HG02759 (cell line): Measurements from ENCODE around the gene COL20A1.
"Not testable (repeated sequence)": the region's sequence is repeated elsewhere in the genome, so short reads cannot be mapped to it uniquely, and the experiment has no call there.

Source experiments
- ATAC-seq: cut with Tn5 transposase; IDR thresholded peaks from one replicate; pipeline ENCODE4 v1.9.1; 2021; ENCODE audit warnings: mild to moderate bottlenecking, moderate library complexity; ENCODE audit not compliant: unreplicated experiment

The COL20A1 gene

GRCh38 chr20:63330940-63331339 lies 38.0 kb downstream of the COL20A1 start:
- no peak for ATAC-seq

- ATAC-seq: no peak
Observed at GRCh38 chr20:63331741-63332400, 38.9 kb downstream of the COL20A1 start.

DNA sequence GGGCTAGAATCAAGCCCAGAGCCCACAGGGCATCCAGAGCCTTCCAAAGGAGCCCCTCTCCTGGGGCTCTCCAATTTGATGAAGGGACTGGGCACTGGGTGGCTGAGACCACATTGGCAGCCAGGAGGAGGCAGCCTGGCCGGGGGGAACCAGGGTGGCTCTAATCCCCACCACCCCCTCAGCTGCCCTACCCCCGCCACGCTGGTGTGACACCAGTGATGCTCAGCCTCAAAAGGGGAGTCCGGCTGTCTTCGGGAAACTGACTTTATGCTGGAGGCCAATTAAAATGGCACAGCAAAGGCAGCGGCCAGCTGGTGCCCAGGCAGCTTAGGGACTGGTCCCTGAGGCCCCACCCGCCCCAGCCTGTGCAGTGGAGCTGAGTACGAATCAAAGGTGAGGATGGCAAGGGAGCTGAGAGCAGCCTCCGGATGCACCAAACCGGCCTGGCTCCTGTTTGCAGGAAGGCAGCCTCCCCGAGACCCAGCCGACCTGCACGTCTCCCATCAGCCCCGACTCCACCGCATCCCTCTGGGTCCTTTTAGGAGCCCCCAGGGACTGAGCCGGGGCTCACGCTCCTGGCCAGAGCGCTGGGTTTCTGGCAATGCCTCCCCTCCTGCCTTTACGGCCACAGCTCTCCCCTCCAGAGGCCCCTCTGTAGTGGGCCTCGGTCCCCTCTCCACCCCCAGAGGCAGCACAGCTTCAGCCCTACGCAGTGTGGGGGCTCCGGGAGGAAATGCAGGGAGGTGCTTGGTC lies 39.7 kb downstream of the COL20A1 start:
- no peak for ATAC-seq

DNA sequence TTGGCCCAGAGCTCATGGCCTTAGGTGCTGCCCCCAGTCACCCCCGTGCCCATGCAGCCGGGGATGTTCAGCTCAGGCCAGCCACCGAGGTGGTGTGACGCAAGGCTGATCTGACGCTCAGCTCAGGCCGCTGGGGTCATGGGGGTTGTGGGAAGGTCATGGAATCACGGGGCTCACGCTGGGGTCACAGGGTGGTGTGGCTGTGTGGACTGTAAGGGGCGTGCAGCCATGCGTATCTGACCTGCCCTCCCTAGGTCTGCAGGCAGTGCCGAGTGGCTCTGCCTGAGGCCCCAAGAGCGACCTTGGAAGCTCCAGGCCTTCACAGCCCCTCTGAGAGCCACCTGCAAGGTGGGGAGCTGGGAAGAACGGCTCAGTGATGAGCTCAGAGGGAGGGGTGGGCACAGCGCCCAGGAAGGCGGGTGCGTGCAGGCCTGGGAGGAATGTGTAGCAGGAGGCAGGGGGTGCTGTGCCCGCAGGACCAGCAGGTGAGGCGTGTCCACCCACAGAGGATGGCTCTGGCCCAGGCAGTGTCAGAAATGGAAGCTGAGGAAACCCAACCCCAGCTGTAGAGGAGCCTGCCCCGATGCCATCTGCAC lies 40.4 kb downstream of the COL20A1 start:
- no peak for ATAC-seq

- no peak for ATAC-seq
Observed at GRCh38 chr20:63334356-63334755, 41.4 kb downstream of the COL20A1 start.

GRCh38 chr20:63335060-63335459 lies 42.1 kb downstream of the COL20A1 start:
- ATAC-seq: not testable (repeated sequence)

DNA sequence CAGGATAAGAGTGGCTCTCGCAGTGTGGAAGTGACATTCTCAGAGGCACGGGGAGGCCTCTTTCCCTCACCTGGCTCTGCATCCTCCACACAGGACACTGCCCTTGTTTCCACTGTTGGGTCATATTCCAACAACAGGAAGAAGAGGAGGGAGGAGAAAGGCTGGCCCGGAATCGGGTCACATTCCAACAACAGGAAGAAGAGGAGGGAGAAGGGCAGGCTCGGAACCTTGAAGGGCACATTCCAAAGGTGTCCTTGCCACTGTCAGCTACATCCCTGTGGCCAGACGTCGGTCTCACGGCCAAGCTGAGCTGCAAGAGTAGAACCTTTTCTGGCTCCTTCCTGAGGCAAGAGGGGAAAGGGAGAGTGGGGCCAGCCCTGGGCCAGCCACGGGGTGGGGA lies 42.7 kb downstream of the COL20A1 start:
- no peak for ATAC-seq

DNA sequence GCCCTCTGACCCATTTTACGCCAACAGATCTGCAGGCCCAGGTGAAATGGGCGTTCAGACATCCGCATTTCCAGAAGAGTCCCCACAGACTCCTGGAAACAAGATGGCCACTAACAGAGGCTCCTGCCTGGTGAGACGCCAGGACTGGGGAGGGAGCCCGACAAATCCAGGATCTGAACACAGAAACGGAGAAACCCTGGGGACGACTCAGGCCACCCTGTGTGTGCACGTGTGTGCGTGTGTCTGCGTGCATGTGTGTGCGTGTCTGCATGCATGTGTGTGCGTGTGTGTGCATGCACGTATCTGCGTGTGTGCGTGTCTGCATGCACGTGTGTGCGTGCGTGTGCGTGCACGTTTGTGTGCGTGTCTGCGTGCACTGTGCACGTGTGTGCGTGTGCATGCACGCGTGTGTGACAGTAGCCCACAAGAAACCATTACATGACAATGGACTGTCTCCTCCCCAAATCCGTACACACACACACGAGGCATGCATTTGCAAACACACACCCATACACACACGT lies 43.3 kb downstream of the COL20A1 start:
- ATAC-seq: no peak

- no peak for ATAC-seq
Observed at GRCh38 chr20:63337786-63338420, 44.9 kb downstream of the COL20A1 start.

GRCh38 chr20:63339154-63340094 lies 46.4 kb downstream of the COL20A1 start:
- not testable (repeated sequence) for ATAC-seq

GRCh38 chr20:63340158-63340688 lies 47.2 kb downstream of the COL20A1 start:
- not testable (repeated sequence) for ATAC-seq

- ATAC-seq: no peak
Observed at GRCh38 chr20:63342561-63343459, 49.8 kb downstream of the COL20A1 start.

GRCh38 chr20:63343460-63344445 lies 50.8 kb downstream of the COL20A1 start:
- no peak for ATAC-seq

DNA sequence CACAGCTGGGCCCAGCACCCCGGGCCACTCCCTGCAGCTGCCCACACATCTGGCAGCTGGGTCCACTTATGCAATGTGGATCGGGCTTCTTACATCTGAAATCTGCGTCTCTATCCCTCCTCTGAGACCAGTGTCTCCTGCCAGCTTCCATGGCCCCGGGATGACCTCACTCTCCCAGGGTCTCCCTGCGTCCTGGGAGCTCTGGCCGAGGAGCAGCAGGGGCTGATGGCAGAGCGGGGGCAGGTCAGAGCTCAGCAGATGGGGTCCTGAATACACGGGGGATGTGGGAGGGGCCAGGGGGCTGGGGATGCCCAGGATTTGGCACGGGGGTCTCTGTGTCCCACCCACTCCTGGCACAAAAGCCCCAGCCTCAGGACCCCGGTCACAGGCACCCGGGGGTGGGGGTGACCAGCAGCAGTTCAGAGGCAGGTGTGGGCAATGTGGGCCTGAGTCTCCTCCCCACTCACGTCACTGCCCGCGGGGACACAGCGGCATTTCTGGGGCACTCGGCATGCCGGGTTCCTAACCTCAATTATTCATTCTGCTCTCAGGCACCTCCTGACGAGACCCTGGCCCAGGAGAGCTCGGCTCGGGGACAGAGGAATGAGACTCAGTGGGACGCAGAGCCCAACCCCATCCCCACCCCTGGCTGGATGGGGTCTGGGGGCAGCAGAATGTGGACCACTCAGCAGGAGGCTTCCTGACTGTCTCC lies 51.8 kb downstream of the COL20A1 start:
- no peak for ATAC-seq

- ATAC-seq: no peak
Observed at GRCh38 chr20:63345328-63346100, 52.5 kb downstream of the COL20A1 start.
